Stimulated activated CD4-positive, alpha-beta T cell treated with anti-CD3 and anti-CD28 coated beads, Interleukin-4, amount 100 ng/mL, for 24 hours (primary cell): ENCODE measurements around the gene MEGF6.

Experiments used
- DNase-seq: peaks from one replicate; pipeline ENCODE4 v3.0.0-alpha.2; 2020

MEGF6 gene

DNA sequence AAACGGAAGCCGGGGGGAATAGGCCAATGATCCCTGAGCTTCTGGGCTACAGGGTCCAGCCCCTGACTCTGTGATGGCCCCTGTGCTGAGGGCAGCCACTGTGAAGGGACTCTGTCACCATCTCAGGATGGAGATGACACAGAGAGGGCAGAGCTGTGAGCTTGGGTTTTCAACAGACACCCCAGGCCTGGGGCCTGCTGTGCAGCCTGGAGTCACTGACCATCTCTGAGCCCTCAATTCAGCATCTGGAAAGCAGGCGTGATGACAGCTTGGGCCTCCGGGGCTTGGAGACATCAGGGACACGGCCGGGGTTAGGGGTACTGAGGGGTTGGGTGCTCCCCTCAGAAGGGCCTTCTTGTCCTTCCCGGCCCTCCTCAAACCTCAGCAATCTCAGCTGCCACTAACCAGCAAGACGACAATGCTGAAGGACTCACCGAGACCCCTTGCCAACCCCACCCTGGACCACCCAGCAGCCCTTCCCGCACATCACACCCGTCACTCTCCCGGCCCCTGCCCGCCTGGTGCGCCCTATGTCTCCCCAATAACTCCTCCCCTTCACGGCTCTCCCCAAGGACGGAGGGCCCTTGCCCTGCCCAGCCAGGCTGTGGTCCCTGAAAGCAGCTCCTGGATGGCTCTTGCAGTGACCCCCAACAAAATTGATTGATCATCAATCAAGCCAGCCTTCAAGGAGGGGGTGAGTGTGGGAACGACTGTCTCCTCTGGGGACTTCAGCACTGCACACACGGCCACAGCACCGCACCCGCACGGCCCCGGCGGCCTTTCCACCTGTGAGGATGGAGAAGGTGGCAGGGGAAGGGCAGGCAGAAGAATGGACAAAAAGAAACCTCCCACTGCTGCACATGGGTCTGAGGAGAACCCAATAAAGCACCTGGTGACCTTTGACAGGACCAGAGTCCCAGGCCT is 4.3 kb downstream of the MEGF6 start:
- no peak for DNase-seq

DNA sequence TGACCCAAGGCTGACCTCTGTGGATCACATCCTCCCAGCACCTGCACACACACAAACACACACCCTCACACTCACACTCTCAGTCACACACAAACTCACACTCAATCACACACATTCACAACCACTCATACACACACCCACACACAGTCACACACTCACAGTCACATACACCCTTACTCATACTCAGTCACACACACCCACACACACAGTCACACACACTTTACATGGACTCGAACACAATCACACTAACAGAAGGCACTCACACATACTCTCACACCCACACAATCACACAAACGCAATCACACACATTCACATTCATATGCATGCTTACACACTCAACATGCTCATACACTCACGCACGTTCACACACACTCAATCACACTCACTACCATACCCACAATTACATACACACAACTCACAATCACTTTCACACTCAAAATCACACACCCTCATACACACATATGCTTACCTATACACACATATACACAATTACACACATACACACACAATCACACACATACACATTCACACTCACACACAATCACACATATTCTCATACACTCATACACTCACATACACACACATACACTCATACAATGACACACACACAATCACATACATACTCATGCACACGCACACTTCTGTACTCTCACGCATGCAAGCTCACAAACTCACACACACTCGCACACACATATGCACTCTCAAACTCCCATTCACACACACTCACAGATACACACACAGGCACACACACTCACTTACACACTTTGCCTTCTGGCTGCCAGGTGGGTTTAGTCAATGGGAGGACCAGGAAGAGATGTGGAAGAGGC is 6.1 kb downstream of the MEGF6 start:
- DNase-seq: no peak

DNA sequence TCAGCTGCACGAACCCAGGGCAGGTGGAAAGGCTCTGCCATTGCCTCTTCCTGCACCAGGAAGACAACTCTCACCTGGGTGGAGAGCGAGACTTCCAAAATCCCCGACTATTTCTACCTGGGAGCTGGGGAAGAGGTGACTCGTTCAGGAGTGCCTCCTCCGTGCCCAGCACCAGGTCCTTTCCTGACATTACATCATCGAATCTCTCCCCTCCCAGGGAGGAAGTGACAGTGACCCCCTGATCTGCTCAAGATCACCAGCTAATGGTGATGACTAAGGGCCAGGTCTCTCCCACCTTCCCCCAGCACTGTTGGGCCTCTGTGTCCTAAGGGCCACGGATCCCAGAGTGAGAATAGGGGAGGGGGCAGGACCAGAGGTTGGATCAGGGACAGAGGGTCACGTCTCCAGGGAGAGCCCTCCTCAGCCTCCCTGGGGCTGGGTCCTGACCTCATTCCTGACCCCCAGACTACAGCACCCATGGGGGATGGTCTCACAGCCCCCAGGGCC is 6.8 kb downstream of the MEGF6 start:
- DNase-seq: no peak

DNA sequence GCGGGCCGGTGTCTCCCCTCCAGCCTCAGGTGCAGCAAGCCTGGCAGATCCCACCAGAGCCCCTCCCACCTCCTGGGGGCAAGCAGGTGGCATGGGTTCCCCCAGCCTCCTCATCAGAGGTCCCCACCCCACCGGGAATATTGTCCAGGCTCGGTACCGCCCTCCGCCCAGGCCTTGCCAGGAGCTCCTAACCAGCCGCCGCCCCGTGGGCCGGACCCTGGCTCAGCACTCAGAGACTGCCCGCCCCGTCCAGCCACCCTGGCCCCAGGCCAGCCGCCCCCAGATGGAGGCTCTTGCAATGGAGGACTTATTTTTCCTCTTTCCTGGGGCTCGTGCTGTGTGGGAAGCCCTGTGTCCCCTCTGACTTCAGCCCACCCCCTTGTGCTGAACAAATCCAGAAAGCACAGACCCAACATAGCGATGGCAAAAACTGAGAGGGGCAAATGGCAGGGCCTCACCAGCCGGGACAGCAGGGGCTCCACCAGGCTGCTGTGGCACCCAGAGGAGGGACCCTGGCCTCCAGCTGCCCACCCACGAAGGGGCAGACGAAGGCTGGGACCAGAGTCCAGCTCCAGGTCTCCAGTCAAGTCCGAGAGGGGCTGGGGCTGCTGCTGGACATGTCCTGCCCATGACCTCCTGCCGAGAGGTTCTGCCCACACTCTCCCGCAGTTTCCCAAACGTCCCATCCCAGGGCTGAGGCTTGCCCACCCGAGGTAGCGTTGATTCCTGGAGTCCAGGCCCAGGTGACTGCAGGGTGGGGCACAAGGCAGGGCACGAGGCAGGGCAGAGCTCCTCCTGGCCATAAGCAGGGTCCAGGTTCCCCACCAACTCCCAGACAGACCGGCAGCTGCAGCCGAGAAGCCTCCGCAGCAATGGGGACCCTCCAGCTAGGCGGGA is 7.5 kb downstream of the MEGF6 start:
- DNase-seq: no peak

DNA sequence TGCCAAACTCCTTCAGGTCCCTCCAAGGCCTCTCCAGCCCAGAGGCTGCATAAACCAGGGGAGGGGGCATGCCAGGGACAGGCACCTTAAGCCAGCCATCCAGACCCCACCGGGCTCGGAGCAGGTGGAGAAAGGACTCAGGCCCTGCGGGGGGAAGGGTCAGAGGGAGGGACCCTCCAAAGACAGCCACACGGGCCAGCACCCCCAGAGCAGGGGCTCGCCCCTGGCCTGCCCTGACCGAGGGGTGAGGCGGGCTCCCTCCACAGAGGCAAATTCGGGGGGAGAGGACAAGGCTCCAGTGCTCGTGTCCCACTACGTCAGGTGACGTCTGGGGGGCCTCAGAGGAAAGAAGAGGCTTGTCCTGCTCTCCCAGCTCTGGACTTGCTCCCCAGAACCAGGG is 8.2 kb downstream of the MEGF6 start:
- DNase-seq: no peak

DNA sequence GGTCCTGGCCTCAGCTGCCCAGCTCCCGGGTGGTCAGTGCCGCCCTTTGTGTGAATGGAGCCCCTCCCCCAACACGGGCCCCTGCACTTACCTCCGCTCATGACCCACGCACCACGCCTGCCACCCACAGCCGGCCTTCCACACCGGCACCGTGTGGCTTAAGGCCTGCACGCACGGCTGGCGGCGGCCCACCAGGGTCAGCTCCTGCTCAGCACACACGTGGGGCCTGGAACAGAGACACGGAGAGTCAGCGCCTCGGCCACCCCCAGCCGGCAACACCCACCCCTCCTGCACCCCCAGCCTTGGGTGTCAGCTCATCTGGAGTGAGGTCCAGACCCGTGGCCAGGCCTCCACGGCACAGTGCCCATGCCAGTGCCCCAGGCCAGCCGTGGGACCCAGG is 8.9 kb downstream of the MEGF6 start:
- no peak for DNase-seq

DNA sequence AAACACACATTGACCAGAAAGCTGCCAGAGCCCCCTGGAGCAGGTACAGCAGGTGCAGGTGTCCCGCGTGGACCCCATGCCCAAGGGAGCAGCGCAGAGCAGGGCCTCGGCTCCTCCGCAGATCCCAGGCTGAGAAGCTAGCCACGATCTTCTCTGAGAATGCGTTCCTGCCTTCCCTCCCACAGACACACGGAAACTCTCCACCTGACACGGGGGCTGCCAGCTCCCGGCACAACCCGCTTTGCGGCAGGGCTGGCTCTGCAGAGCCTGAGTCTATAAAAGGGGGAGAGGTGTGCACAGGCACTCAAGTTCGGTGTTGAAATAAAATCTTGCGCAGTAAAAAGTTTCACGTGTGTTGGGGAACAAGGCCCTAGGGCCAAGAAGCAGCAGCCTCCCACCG is 9.6 kb downstream of the MEGF6 start:
- no peak for DNase-seq

DNA sequence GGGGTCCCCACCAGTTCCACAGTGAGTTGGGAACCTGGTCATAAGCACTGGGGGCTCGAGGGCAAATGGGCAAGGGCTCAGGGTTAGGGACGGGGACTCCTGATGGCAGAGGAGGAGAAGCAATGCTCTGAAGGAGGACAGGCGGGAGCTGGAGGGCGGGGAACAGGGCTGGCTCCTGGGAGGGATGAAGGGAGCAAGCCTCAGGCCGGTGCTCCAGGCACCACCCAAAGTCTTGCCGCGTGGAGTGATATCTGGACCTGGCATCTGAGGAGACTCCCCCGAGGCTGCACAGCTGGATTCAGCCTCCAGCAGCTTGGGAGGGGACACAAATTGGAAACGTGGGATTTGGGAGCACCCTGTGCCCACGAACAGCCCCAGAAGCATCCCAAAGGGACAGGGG is 11.0 kb downstream of the MEGF6 start:
- no peak for DNase-seq

DNA sequence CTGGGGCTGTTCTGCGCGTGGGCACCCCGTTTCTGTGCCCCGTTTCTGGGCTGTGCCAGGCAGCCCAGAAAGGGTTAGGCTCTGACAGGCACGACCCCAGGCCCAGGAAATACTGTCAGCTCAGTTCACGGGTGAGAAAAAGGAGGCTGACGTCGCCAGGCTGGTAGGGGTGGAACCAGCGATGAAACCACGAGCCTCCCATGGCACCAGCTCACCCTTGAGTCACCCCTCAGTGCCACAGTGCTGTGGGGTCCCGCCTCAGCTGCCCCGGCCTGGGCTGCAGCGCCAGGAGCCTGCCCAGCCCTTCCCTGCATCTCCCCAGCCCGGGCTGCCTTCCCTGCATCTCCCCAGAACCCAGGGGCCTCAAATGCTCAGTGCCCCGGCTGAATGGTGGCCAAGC is 11.5 kb downstream of the MEGF6 start:
- DNase-seq: no peak

DNA sequence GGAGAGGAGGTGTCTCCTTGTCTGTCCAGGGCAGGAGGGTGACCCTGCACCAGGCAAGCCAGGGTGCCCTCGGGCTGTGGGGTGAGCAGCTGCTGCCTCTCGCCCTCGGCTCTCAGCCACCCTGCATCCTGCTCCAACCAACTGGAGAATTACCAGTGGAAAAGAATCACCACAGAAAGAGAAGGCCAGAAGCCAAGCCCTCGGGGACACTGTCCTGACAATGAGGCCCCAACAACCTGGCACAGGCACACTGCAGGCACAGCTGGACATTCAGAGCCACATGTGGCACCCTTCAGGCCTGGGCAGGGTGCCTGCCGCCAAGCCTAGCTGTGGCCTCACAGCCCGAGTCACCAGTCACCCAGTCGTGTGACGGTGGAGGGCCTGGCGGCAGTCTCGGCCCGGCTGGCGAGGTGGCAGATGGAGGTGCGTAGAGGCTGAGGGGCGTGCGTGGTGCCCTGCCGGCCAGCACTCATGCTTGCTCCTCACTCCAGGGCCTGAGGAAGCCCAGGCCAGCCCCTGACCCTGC is 12.0 kb downstream of the MEGF6 start:
- no peak for DNase-seq

DNA sequence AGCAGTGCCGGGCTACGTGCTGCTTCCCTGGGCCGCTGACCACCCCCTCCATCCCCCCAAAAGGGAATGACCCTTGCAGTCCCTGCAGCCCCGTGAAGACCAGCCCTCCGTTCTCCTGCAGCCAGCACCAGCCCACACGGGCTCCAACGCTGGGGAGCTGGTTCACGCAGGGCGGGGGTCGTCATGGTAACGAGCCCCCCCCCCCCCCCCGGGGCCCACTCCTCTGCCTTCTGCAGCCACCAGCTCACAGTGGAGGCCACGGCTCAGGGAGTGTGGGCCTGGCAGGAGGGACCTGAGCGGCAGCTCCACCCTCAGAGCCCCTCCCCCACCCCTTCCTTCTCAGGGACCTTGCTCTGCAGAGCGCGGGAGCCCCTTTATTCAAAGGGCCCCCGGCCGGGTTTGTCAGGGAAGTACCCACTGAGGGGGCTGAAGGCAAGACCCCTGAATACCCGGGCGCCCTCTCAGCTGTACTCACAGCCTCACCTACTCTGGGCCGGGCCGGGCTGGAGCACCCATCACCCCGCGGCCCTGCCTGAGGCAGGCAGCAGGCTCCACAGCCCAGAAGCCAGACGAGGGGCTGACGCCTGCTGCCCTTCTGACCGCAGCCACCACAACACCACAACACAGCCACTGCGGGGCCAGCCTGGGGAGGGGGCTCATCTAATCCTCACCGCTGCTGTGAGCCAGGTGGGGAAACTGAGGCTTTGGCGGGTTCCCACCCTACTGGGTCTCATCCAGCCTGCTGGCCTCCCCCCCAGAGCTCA is 12.6 kb downstream of the MEGF6 start:
- no peak for DNase-seq

DNA sequence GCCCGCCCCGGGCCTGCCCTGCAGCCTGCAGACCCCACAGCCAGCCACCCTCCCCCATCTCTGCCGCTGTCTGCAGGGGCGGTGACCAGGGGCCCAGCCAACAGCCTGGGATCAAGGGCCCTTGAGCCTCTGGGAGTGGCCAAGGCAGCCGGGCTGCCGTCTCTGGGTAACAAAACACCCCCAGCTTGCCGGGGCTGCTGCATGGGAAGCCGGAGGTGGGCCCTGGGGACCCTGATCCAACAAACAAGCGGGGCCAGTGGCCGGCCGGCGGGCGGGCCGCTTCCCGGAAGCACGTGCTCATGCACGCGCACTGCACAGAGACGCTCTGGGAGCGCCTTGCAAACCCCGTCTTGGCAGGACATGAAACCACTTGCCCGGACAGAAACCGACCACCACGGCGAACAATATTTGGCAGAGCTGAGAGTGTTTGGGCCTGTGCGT is 13.2 kb downstream of the MEGF6 start:
- no peak for DNase-seq

DNA sequence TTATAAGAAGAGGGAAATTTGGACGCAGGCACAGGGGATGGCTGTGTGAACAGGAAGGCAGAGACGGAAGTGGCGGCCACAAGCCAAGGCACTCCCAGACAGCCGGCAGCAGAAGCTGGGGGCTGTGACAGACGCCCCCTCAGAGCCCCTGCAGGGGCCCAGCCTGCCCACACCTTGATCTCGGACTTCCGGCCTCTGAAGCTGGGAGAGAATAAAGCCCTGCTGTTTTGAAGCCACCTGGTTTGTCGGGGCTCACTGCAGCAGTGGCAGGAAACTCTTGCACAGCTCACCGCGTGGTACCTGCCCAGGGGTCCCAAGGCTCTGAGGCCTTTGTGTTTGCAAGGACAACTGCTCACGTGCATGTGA is 13.7 kb downstream of the MEGF6 start:
- DNase-seq: peak; percentile 10

DNA sequence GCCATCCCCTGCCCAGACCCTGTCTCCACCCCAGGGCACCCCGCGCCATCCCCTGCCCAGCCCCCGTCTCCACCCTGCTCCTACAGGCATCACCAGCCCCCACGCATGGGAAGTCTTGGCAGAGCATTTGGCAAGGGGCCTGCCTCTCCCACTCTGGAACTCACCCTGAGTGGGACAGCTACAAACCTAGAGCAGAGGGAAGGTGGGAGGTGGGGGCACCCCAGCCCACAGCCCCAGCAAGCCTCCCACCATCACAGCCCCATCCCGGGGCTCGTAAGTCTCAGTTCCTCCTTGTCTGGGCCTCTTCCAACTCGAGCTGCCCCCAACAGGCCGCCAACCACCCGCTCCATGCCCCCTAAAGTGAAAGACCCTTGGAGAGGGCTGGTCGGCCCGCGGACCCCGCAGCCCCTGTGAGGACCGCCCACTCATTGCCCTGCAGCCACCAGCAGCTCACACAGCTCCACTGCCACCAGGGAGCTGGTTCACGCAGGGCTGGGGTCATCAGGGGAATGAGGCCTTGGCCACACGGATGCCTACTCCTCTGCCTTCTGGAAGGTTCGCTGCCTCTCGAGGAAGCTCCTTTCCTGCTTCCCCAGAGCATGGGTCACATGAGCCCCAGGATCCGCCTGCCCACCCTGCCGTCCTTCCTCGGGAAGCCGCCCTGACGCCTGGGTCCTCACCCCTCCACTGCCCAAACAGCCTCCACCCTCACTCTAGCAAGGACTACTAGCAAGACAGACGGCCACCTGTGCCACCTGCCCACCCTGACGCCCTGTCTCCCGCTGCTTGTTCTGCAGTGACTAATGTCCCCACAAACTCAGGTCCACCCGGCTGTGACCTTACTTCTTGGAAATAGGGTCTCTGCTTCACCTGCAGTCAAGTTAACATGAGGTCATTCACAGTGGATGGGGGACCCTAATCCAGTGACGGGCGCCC is 14.4 kb downstream of the MEGF6 start:
- DNase-seq: no peak

DNA sequence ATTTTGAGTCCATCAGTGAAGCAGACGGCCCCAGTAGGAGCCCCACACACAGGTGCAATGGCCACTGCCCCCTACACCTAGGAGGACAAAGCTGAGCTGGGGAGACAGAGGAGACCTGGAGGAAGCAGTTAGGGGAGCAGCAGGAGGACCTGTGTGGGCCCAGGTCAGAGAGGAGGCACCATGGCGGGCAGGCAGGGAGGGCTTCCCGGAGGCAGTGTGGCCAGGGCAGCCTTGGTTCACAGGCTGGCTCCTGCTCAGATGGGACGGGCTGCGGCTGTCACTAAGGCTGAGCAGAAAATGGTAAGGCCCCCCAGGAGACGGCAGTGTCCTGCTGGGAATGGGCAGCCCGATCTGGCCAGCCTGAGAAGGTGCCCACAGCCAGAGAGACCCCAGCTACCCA is 15.4 kb downstream of the MEGF6 start:
- no peak for DNase-seq

DNA sequence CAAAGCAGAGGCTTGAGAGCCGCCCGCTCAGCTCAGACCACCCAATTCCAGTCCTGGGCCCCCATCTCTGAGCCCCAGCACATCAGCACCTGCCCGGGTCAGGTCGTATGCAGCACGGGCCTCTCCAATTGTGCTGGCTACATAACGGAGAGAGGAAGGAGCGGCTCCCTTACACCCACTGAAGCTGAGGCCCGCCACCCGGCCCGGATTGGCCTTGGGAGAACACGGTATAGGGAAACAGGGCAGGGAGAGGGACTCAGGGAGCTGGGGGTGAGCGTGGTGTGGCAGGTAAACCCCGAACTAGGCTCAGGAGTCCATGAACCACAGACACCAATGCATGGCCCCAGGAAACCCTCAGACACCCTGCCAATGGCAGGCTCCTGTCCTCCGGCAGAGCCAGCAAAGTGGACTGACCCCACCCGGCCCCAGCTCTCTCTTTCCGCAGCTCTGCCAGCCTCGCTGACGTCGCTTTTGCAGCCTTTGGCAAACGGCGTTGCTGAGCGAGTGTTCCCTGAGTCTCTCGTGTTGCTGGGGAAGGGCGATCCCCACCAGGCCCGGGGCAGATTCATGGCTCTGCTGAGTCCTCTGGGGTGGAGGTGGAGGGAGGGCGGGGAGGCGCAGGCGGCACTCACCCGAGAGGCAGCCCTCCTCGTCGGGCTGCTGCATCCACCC is 16.5 kb downstream of the MEGF6 start:
- DNase-seq: no peak

DNA sequence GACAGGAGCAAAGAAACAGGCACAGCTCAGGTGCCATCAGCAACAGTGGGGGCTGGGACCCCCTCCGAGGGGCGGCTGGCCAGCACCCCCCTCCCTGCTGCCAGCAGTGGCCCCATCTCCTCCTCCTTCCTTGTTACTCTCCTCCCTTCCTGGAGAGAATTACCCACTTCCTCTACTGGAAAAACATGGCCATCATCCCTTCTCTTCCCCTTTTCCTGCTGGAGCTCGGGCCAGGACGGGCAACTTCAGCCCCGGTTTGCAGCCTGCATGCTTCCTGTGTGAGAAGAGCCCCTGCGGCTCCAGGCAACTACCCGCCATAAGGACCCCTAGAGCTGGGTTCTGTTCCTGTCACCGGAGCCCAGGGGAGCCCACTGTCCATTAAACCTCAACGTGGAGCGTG is 17.6 kb downstream of the MEGF6 start:
- DNase-seq: no peak

DNA sequence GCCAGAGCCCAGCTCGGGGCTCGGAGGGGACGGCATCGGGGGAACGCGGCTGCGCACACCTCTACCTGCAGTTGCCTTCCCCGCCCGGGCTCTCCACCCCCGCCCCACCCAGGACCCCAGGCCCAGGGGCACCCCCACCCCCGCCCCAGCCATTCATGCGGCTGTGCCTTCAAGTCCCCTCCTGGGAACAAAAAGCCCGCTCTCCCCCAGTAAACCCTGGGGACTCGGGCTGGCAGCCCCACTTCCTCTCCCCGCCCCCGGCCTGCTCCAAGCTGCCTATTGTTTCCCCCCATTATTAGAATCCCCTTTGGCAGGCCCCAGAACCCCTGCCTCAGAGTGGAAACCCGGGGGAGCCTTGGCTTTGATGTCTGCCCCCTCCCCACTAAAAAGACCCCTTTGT is 18.0 kb downstream of the MEGF6 start:
- DNase-seq: no peak

DNA sequence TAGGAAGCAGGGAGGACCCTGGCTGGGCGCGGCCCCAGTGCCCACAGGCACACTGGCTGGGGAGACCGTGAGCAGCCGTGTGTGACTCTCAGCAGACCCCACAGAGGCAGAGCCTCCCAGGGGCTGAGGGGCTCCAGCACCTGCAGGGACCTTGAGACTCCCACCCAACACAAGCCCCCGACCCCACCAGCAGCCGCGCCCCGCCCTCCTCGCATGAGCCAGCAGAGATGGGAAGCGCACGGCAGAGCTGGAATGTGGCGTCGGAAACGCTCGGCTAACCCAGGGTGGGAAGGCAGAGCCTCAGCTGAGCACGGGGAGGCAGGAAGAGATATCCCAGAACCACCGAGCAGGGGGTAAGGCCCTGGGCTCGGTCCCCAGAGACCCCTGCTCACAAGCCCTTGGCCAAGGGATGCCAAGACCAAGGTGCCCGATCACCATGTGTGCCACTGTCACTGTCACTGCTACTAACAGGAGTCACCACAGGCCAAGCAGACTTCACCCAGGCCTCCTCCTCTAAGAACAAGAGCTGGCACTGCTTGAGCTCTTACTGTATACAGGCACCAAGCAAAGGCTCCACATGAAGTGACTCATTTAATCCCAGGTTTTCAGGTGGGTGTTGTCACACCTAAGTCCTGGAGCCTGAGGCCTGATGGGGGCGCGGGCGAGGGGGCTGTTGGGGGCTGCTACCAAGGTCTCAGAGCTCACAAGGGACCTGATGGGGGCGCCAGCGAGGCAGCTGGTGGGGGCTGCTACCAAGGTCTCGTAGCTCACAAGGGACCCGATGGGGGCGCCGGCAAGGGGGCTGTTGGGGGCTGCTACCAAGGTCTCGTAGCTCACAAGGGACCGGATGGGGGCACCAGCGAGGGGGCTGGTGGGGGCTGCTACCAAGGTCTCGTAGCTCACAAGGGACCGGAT is 20.1 kb downstream of the MEGF6 start:
- no peak for DNase-seq
